ENCODE results near the gene AHCYL1. TPM values are rescaled to one million over a fixed set of nuclear protein-coding genes. Genes with fewer than 3 reads are reported as not detected.

Gene AHCYL1
- 47.1 and 48.1 TPM in 2 replicates for total RNA-seq

DNA sequence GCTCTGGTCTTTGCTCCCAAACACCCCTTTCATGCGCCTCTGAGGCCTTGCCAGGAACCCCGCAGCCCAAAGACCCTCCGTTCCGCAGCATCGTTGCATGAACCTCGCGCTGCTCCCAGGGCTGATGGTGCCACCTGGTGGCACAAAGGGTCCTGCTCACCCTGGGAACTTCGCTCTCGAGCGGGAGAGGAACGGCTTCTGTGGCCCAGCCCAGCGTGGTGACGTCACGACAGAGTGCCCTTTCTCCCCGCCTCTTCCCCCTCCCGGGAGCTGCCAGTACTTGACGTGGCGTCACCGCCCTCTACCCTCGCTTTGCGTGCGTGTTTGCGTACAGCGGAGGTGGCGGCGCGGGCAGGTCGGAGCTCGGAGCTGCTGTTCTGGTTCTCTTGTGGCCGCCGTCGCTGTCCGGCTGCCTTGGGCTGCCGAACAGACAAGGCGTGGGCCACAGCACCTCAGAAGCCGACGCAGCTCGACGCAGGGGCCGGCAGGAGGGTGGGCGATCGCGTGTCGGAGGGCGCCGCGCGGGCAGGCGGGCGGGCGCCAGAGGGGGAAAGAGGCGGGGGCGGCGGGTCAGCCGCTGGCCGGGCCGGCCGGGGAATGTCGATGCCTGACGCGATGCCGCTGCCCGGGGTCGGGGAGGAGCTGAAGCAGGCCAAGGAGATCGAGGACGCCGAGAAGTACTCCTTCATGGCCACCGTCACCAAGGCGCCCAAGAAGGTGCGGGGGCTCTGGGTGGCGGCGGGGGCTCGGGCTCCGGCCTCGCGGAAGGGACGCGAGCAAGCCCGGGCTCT lies at the start of gene AHCYL1:
Gene AHCYL1 (plus strand): TSS at position 310 of the 791 bp plus-strand sequence. CDS start 288 bp downstream, at position 598.

DNA sequence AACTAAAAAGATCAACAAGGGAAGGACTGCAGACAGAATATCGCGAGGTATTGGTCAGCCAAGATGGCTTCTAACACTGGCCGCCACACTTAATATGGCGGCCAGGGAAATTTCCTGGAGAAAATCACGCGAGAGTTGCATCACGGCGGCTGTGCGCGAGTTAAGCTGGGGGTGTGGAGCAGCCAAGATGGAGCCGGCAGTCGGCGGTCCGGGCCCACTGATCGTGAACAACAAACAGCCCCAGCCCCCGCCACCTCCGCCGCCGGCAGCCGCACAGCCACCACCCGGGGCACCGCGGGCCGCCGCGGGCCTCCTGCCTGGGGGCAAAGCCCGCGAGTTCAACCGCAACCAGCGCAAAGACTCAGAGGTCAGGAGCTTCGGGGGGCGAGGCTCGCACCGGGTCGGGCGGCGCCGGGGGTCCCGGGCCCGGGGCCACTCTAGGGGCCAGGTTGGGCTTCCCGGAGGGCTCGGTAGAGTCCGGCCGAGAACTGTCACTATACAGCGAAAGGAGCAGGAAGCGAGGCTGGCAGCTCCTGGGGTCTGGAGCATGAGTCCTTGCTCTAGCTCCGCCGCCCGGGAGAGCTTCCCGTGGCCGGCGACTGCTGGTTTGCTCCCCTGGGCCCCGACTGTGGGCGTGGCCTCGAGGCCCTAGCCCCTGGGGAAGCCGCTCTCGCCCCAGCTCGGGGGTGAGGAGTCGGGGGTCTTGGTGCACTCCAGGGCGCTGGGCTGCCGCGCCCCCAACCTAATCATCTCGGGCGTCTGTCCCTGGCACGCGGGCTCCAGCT lies 50.1 kb downstream of the AHCYL1 start, which contains the start of gene STRIP1:
Gene STRIP1 (plus strand): TSS at position 174 of the 785 bp plus-strand sequence. CDS start 14 bp downstream, at position 188.

DNA sequence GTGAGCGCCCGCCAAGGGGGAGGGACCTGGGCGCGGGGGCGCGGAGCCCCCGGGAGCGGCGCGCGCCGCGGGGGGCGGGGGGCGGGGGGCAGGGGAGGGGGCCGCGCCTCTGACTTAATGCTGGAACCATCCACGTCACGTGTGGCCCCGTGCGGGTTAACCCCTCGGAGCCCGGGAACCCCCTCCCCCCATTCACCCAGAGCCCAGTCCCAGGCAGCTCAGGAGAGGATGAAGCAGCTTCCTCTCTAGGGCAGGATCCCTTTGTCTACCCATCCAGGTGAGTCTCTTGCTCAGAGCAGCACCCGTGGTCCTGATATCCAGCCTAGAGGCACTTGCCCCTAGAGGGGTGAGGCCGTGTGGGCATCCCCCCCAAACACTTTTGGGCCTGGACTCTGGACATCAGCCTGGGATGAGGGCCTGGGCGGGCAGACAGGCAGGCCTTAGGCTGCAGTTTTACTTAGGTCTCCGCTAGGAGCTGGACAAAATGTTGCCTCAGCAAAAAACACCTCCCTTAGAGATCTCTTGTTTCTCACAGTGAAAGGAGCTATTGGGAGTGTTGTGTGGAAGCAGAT lies 86.2 kb downstream of the AHCYL1 start, which contains the start of gene ALX3:
Gene ALX3 (minus strand): TSS at position 2 of the 572 bp plus-strand sequence. CDS start 60 bp downstream, outside the sequence.

Other genes starting within 250 kb of the AHCYL1 start
- gene GSTM3, start 243.7 kb upstream of the AHCYL1 start, total RNA-seq: 153 and 159 TPM in 2 replicates
- gene EPS8L3, start 220.8 kb upstream of the AHCYL1 start, total RNA-seq: not detected in 2 replicates
- gene CSF1, start 73.9 kb upstream of the AHCYL1 start, total RNA-seq: 19.1 and 38.9 TPM in 2 replicates
- gene STRIP1, start 49.9 kb downstream of the AHCYL1 start, total RNA-seq: 44.0 and 53.5 TPM in 2 replicates
- gene ALX3, start 85.9 kb downstream of the AHCYL1 start, total RNA-seq: not detected in 2 replicates
- under 0.01 and 0.09 TPM in 2 replicates for gene UBL4B, start 127.7 kb downstream of the AHCYL1 start, total RNA-seq
- gene SLC6A17, start 165.7 kb downstream of the AHCYL1 start, total RNA-seq: 0.09 and 0.16 TPM in 2 replicates
- gene KCNC4, start 225.5 kb downstream of the AHCYL1 start, total RNA-seq: 2.1 and 3.6 TPM in 2 replicates